ENCODE measurements around the gene ZNF107.

- TF ChIP-seq CTCF (IDR thresholded peaks at IDR 0.05; ENCODE audit: low read depth, low read length, poor library complexity, severe bottlenecking): no peak
- TF ChIP-seq EZH2phosphoT487 (IDR thresholded peaks at IDR 0.05; ENCODE audit: borderline replicate concordance, low read length): no peak
Measured at GRCh38 chr7:64656489-64656888, 9.4 kb upstream of the ZNF107 start.

All from DOHH2 (cell line).